ENCODE results near the gene MYO5B.

DNA sequence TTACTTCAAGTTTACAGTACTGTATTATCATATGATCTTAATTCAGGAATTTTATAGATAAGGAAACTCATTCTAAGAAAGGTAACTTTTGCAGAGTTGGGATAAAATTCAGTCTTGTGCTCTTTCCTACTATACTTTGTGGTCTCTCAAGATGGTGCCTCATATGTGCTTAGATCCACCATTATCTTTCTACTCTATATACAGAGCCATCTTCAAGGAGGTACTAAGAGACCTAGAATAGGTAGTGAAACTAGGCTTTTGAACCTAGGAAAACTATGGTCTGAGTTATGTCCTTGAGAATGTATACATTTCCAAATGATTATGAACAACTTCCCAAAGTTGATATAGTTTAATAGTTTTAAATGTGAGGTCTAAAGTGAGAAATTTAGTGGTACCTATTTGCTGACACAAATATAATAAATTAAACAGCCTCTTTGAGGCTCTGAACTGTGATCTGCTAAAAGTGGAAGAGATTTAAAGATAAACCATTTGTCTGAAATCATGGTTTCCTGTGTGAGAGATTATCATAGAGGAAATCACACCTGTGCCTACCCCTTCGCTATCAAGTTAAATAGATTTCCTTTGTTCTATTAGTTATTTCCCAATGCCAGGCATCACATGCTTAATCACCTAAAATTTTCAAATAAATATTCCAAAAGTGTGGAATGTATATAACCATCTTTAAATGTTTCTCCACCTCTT lies 408.8 kb downstream of the MYO5B start:
- no peak for TF ChIP-seq POLR2A (IDR thresholded peaks at IDR 0.05; ENCODE audit: low read length)
- TF ChIP-seq GATA1 (IDR thresholded peaks at IDR 0.05; ENCODE audit: low read depth, low read length) = no peak

All from erythroblast (primary cell).